ENCODE results near the gene GNRHR. TPM values are rescaled to one million over a fixed set of nuclear protein-coding genes. Genes with fewer than 3 reads are reported as not detected.
A peak's percentile ranks its signal among the peaks of the same experiment; 100 is the strongest.

GNRHR gene
- total RNA-seq, 3 donors from 2014 or later, result not detected

DNA sequence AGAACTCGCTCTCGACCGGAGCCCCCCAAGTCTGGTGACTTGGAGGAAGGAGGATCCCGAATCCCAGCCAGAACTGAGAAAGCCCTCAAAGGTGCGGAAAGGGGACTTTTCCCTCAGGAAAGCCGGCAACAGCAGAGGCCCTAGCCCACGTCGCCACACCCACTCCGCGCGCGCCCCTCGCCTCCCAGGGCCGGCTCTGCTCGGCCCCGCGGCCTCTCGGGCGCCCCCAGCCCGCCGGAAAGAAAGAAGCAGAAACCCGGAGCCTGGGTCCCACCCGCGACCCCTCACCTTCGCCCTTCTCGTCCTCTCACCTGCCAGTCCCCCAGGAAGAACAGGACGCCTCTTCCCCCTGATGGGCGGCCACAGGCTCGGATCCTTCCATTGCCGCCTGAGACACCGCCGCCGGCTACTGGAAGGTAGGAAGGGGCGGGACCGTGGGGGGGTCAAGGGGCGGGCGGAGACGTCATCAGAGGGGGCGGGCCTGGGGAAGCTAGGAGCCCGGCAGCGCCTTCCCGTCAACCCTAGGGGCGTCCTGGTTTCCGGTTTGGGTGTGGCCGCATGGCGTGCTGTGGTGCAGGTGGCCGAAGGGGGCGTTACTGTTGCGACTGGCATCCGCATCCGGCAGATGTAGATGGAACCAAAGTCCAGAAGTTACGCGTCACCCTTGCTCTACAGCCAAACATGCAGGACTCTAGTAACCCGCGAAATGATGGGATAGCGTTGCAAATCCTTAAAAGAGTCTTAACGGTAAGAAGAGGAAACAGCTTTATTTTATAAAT lies 53.3 kb downstream of the GNRHR start, which contains the start of gene UBA6:
UBA6 (minus strand) TSS at position 418 of the 779 bp plus-strand sequence; CDS start at position 382, 36 bp downstream.
- TF ChIP-seq POLR2AphosphoS5 (IDR thresholded peaks at IDR 0.05) (peak; percentile 54 to 74 (median 68)), POLR2A (IDR thresholded peaks at IDR 0.05) (no peak), CTCF (IDR thresholded peaks at IDR 0.05) (peak in 2 of 3 donors; percentile 23 to 39)
- Histone ChIP-seq H3K9me3 (no peaks in the 10 kb centered on the region), H3K36me3 (no peaks in the 10 kb centered on the region), H3K4me3 (peak within 1 kb of the TSS; percentile 80 to 96 (median 94)), H3K27me3 (no peaks in the 10 kb centered on the region), H3K27ac (peak within 1 kb of the TSS; percentile 98), H3K4me1 (peaks cover 0 to 6% of the 10 kb centered on the region in 2 donors)
- intact Hi-C loops (cut with DNase I; ENCODE audit: low total_unique reads), result no loop called here
- peak; percentile 96 to 97 for DNase-seq (ENCODE audit: low spot score in 2 of 2)

- no peaks in the 10 kb centered on the region for H3K36me3 ChIP-seq
- intact Hi-C loops (cut with DNase I; ENCODE audit: low total_unique reads), result no loop called here
These were observed 54.0 kb downstream of the GNRHR start for GRCh38 chr4:67700116-67700737.

DNA sequence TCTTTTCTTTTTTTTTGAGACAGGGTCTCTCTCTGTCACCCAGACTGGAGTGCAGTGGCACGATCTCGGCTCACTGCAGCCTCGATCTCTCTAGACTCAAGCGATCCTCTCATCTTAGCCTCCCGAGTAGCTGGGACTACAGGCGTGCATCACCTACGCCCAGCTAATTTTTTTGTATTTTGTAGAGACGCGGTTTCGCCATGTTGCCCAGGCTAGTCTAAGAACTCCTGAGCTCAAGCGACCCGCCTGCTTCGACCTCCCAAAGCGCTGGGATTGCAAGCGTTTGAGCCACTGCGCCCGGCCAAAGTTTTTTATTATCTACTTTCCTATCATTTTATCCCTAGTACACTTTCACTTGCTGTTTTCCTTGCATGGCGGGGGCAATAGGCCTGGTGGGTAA lies 54.6 kb downstream of the GNRHR start:
- peaks cover 0 to 6% of the 10 kb centered on the region in 2 donors for H3K4me1 ChIP-seq
- no peaks in the 10 kb centered on the region for H3K27me3 ChIP-seq
- TF ChIP-seq POLR2A (IDR thresholded peaks at IDR 0.05), result no peak
- TF ChIP-seq POLR2AphosphoS5 (IDR thresholded peaks at IDR 0.05), result no peak
- TF ChIP-seq CTCF (IDR thresholded peaks at IDR 0.05), result no peak
- H3K27ac ChIP-seq, result peak overlapping the region in 1 of 2 donors; percentile 98
- intact Hi-C loops (cut with DNase I; ENCODE audit: low total_unique reads), result no loop called here
- H3K9me3 ChIP-seq, result no peaks in the 10 kb centered on the region
- DNase-seq (ENCODE audit: low spot score in 2 of 2), result no peak
- peak overlapping the region in 2 of 3 donors; percentile 94 to 96 for H3K4me3 ChIP-seq
- H3K36me3 ChIP-seq, result no peaks in the 10 kb centered on the region

More at GRCh38 chr4:67700116-67700737, 54.0 kb downstream of the GNRHR start:
- no peaks in the 10 kb centered on the region for H3K9me3 ChIP-seq
- no peaks in the 10 kb centered on the region for H3K27me3 ChIP-seq
- peaks cover 0 to 6% of the 10 kb centered on the region in 2 donors for H3K4me1 ChIP-seq
- TF ChIP-seq POLR2A (IDR thresholded peaks at IDR 0.05), result no peak
- no peak for TF ChIP-seq POLR2AphosphoS5 (IDR thresholded peaks at IDR 0.05)
- no peak for TF ChIP-seq CTCF (IDR thresholded peaks at IDR 0.05)
- H3K27ac ChIP-seq, result peak overlapping the region; percentile 98
- peak overlapping the region; percentile 80 to 96 (median 94) for H3K4me3 ChIP-seq
- peak in 1 of 2 donors; percentile 20 for DNase-seq (ENCODE audit: low spot score in 2 of 2)

- Histone ChIP-seq H3K27me3 (no peaks in the 10 kb centered on the region), H3K4me1 (peaks cover 0 to 6% of the 10 kb centered on the region in 2 donors), H3K36me3 (no peaks in the 10 kb centered on the region), H3K27ac (no peak overlapping the region), H3K4me3 (no peak overlapping the region), H3K9me3 (no peaks in the 10 kb centered on the region)
- TF ChIP-seq CTCF (IDR thresholded peaks at IDR 0.05), result no peak
- TF ChIP-seq POLR2A (IDR thresholded peaks at IDR 0.05), result no peak
- TF ChIP-seq POLR2AphosphoS5 (IDR thresholded peaks at IDR 0.05), result no peak
- intact Hi-C loops (cut with DNase I; ENCODE audit: low total_unique reads), result no loop called here
- no peak for DNase-seq (ENCODE audit: low spot score in 2 of 2)
These were observed 56.1 kb downstream of the GNRHR start for GRCh38 chr4:67697860-67698687.
